Omental fat pad (tissue), 4 donors: Measurements from ENCODE around the gene IGSF21. TPM values are rescaled to one million over a fixed set of nuclear protein-coding genes. Genes with fewer than 3 reads are reported as not detected.

ENCODE experiments used
- ATAC-seq: fragments of 150-250 bp; one replicate; pipeline ENCODE4 v1.9.1; 2016; ENCODE audit warnings: mild to moderate bottlenecking, moderate library complexity; ENCODE audit not compliant: low FRiP score
- DNase-seq: peaks from one replicate; pipeline ENCODE4 v3.0.0-alpha.2; 2019; ENCODE audit warnings: low spot score
- CTCF ChIP-seq, 3 donors: fragments of 450-650 bp; IDR thresholded peaks; one replicate each; pipeline ENCODE4 v1.5.1; 2016 to 2017; ENCODE audit warnings: antibody characterized with exemption in 3 of 3, mild to moderate bottlenecking in 3 of 3, moderate library complexity in 2 of 3
- total RNA-seq, 4 donors: library from RNA; depleted of rRNA; stranded (reverse); fragments of >200 nt; gene quantifications; one replicate each; pipeline ENCODE4 v1.1.0, GENCODE V29; 2016

IGSF21 gene
- total RNA-seq, 4 donors from 2014 or later = 0.56 to 7.8 (median 7.4) TPM; not detected in 1

GRCh38 chr1:18386591-18386990 is 279.0 kb downstream of the IGSF21 start:
- ATAC-seq (no peak), DNase-seq (no peak)
- TF ChIP-seq CTCF (IDR thresholded peaks at IDR 0.05) = no peak

GRCh38 chr1:18387307-18387706 is 279.7 kb downstream of the IGSF21 start:
- ATAC-seq (no peak), DNase-seq (no peak)
- TF ChIP-seq CTCF (IDR thresholded peaks at IDR 0.05) = no peak

GRCh38 chr1:18390953-18391352 is 283.4 kb downstream of the IGSF21 start:
- no peak for TF ChIP-seq CTCF (IDR thresholded peaks at IDR 0.05)
- DNase-seq = no peak

GRCh38 chr1:18394563-18395156 is 287.1 kb downstream of the IGSF21 start:
- DNase-seq (no peak), ATAC-seq (no peak)
- no peak for TF ChIP-seq CTCF (IDR thresholded peaks at IDR 0.05)

More at GRCh38 chr1:18390953-18391352, 283.4 kb downstream of the IGSF21 start:
- no peak for ATAC-seq

- TF ChIP-seq CTCF (IDR thresholded peaks at IDR 0.05) = no peak
- ATAC-seq = no peak
- no peak for DNase-seq
Observed at GRCh38 chr1:18396247-18396980, 288.8 kb downstream of the IGSF21 start.

- ATAC-seq (no peak), DNase-seq (no peak)
- no peak for TF ChIP-seq CTCF (IDR thresholded peaks at IDR 0.05)
Observed at GRCh38 chr1:18397641-18398040, 290.0 kb downstream of the IGSF21 start.
